Measurements from ENCODE around the gene HCN3. TPM values are rescaled to one million over a fixed set of nuclear protein-coding genes. Genes with fewer than 3 reads are reported as not detected.

Gene HCN3
- total and polyA plus RNA-seq, 2 of the 13 experiments (the other 11 are each of a cell fraction or from before 2014, with no cell fraction given) = 2.4 to 10.2 TPM

GRCh38 chr1:155324717-155325602, 47.7 kb downstream of the HCN3 start (continued):
- TF ChIP-seq ZNF710 (CRISPR knock-in tag; IDR thresholded peaks at IDR 0.05; ENCODE audit: borderline replicate concordance) (no peak), ZFP82 (CRISPR knock-in tag; IDR thresholded peaks at IDR 0.05; ENCODE audit: borderline replicate concordance) (0 out of 2 replicates have a peak, but pooled peaks have one; percentile 0), ZSCAN5A (CRISPR knock-in tag; IDR thresholded peaks at IDR 0.05; ENCODE audit: borderline replicate concordance) (no peak), TOE1 (CRISPR knock-in tag; IDR thresholded peaks at IDR 0.05) (no peak), DNMT3B (CRISPR knock-in tag; conservative IDR thresholded peaks at IDR 0.05) (no peak), ZNF142 (CRISPR knock-in tag; IDR thresholded peaks at IDR 0.05) (0 out of 2 replicates have a peak, but pooled peaks have one; percentile 9), ZNF282 (IDR thresholded peaks at IDR 0.05; ENCODE audit: partially characterized antibody) (no peak), CBX1 (IDR thresholded peaks at IDR 0.05; ENCODE audit: low read depth) (peak; percentile 4), TOPORS (CRISPR knock-in tag; IDR thresholded peaks at IDR 0.05) (no peak), RBM39 (IDR thresholded peaks at IDR 0.05; ENCODE audit: low read depth, low read length, poor library complexity, severe bottlenecking) (peak; percentile 14), ZNF430 (CRISPR knock-in tag; IDR thresholded peaks at IDR 0.05) (0 out of 2 replicates have a peak, but pooled peaks have one; percentile 18), ZNF558 (CRISPR knock-in tag; IDR thresholded peaks at IDR 0.05; ENCODE audit: borderline replicate concordance) (no peak), ELF3 (CRISPR knock-in tag; IDR thresholded peaks at IDR 0.05) (no peak), POGK (CRISPR knock-in tag; conservative IDR thresholded peaks at IDR 0.05) (0 out of 2 replicates have a peak, but pooled peaks have one; percentile 6), ZBTB25 (CRISPR knock-in tag; IDR thresholded peaks at IDR 0.05) (no peak)
